Panc1 (cell line): Measurements from ENCODE around the gene PPP2R3B. TPM values are rescaled to one million over a fixed set of nuclear protein-coding genes. Genes with fewer than 3 reads are reported as not detected.
A peak's percentile ranks its signal among the peaks of the same experiment; 100 is the strongest.

Experiments used
- ATAC-seq: fragments of 200-7000 bp; cut with Tn5 transposase; 2 replicates; pipeline ENCODE4 v1.9.1; 2020; ENCODE audit warnings: mild to moderate bottlenecking, moderate library complexity
- BruUV-seq: library from RNA; stranded (reverse); fragments of 400-500 nt; replicated peaks from 2 replicates; lab custom pipeline; 2021; lab: Mats Ljungman, UMichigan
- CTCF ChIA-PET: fragments of 300-600 bp; sonication (Branson Sonifier 250); formaldehyde crosslinking; loops from one replicate; lab custom pipeline; 2022; ENCODE audit warnings: antibody characterized with exemption; lab: Charles Lee
- POLR2A ChIA-PET: fragments of 300-600 bp; sonication (Branson Sonifier 250); formaldehyde crosslinking; loops from one replicate; lab custom pipeline; 2022; ENCODE audit warnings: antibody characterized with exemption; lab: Charles Lee
- DNase-seq: peaks from one replicate; pipeline ENCODE4 v3.0.0-alpha.2; 2010; ENCODE audit warnings: low read depth, low spot score
- H3K27ac ChIP-seq: 2 replicates; pipeline ENCODE4 v1.5.1; 2011; ENCODE audit warnings: mild to moderate bottlenecking, low read length, inconsistent platforms
- H3K27me3 ChIP-seq: fragments of 200-500 bp; sonication (Bioruptor generic); 2 replicates; pipeline ENCODE4 v1.6.0; 2014; ENCODE audit warnings: low read length, inconsistent platforms; ENCODE audit not compliant: control insufficient read depth, insufficient read depth
- H3K36me3 ChIP-seq: fragments of 200-500 bp; sonication (Bioruptor generic); 2 replicates; pipeline ENCODE4 v1.5.1; 2014; ENCODE audit warnings: inconsistent platforms, mild to moderate bottlenecking, low read length, moderate library complexity; ENCODE audit not compliant: control insufficient read depth, insufficient read depth
- H3K4me1 ChIP-seq: 2 replicates; pipeline ENCODE4 v1.5.1; 2011; ENCODE audit warnings: inconsistent platforms, mild to moderate bottlenecking, low read length, moderate library complexity; ENCODE audit not compliant: control insufficient read depth, insufficient read depth
- H3K4me3 ChIP-seq, 2 experiments: 2 replicates each; pipeline ENCODE4 v1.5.1; 2011 to 2012; ENCODE audit warnings: low read depth in 2 of 2, low read length in 2 of 2, mild to moderate bottlenecking in 2 of 2, inconsistent platforms in 1 of 2, moderate library complexity in 1 of 2
- H3K9me3 ChIP-seq: fragments of 200-500 bp; sonication (Bioruptor generic); 2 replicates; pipeline ENCODE4 v1.5.1; 2014; ENCODE audit warnings: low read depth, mild to moderate bottlenecking, inconsistent platforms, low read length, moderate library complexity; ENCODE audit not compliant: control insufficient read depth, insufficient read depth
- POLR2AphosphoS5 ChIP-seq: IDR thresholded peaks from 2 replicates; pipeline ENCODE4 v1.6.1; 2012; ENCODE audit warnings: mild to moderate bottlenecking, low read depth, low read length, moderate library complexity
- SIN3A ChIP-seq: IDR thresholded peaks from 2 replicates; pipeline ENCODE4 v1.6.1; 2012; ENCODE audit warnings: low read depth, mild to moderate bottlenecking, low read length, moderate library complexity, borderline replicate concordance; ENCODE audit not compliant: insufficient read depth
- TCF7L2 ChIP-seq: IDR thresholded peaks from 2 replicates; pipeline ENCODE4 v1.6.1; 2011; ENCODE audit warnings: mild to moderate bottlenecking, low read depth, low read length, inconsistent platforms
- in situ Hi-C: cut with HindIII; loops from 2 replicates; pipeline ENCODE4 v1.10.0; 2016; ENCODE audit warnings: low sequenced_read_pairs, low pct_unique_long_range_greater_than_20kb
- intact Hi-C: fragments of 100-400 bp; cut with micrococcal nuclease; formaldehyde crosslinking; loops from one replicate; pipeline ENCODE4 v1.10.0; 2022; ENCODE audit not compliant: unreplicated experiment
- total RNA-seq: library from RNA; stranded (reverse); gene quantifications from one replicate; pipeline ENCODE4 v1.2.1, GENCODE V29; 2021; ENCODE audit not compliant: unreplicated experiment
- TF ChIP-seq, protein P1 (sequence below), 2 experiments: IDR thresholded peaks; 2 replicates each; pipeline ENCODE4 v1.6.1; 2011 to 2012; ENCODE audit warnings: low read depth in 2 of 2, control low read depth in 1 of 2, low read length in 1 of 2, mild to moderate bottlenecking in 1 of 2, moderate library complexity in 1 of 2; ENCODE audit not compliant: insufficient read depth in 1 of 2
- TF ChIP-seq, protein P2 (sequence below): fragments of 450-650 bp; IDR thresholded peaks from 2 replicates; pipeline ENCODE4 v1.5.1; 2017; ENCODE audit warnings: mild to moderate bottlenecking

Gene PPP2R3B
- total RNA-seq, 1 experiment from 2014 or later, result 19.2 TPM

DNA sequence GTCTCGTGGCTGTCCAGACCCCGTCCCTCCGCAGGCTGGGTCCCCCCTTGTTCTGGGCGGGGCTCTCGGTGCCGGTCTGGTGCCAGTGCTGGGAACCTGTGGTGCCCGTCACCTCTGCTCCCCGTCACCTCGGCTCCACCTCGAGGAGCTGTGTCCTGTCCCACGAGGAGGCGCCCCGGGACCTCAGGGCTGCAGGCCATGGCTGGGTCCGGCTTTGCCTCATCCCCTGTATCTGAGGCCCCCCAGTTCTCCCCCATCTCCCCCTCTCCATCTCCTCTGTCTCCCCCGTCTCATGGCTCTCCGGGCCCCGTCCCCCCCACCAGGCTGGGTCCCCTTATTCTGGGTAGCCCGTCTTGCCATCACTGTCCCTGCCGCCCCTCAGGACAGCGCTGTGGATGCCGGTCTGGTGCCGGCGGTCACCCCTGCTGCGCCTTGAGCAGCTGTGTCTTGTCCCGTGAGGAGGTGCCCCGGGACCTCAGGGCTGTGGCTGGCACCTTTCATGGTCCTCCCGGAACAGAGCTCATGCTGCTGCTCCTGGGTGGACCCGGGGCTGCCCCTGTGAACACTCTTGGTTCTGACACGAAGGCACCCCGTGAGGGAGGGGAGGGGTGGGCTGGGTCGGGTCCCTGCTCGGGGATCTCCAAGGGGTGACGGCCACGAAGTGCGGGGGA, 54.7 kb downstream of the PPP2R3B start:
- no peak for ATAC-seq

DNA sequence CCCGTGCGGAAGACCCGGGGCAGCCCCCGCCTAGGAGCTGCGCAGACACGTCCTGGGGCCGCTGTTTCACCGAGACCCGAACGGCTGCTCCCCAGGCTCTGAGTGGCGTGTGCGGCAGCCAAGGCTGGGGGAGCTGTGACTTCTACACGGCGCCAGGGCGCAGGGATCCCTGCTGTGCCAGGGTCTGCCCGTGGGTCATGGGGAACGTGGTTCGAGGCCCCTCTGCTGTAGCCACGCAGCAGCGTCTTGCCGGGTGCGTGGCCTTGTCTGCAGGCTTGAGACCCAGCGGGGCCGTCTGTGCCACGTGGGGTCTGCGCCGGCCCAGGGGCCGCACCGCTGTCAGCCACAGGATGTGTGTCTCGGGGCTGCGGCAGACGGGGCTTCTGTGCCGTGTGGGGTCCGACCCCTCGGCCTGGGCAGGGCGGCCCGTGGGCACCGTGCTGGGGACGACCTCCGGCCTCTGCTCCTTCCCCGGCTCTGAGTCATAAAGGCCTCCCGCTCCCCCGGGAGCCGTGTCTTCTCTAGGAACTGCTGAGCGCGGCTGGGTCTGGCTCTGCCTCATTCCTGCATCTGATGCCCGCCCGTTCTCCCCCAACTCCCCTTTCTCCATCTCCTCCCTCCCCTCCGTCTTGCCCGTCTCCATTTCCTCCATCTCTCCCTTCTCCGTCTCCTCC, 55.4 kb downstream of the PPP2R3B start:
- no TSS peak for BruUV-seq
- H3K4me1 ChIP-seq, result no peaks in the 10 kb centered on the region
- ChIA-PET POLR2A (no interaction called here), CTCF (no interaction called here)
- TF ChIP-seq SIN3A, result no peak
- TF ChIP-seq TCF7L2, result no peak
- TF ChIP-seq, protein P1, sequence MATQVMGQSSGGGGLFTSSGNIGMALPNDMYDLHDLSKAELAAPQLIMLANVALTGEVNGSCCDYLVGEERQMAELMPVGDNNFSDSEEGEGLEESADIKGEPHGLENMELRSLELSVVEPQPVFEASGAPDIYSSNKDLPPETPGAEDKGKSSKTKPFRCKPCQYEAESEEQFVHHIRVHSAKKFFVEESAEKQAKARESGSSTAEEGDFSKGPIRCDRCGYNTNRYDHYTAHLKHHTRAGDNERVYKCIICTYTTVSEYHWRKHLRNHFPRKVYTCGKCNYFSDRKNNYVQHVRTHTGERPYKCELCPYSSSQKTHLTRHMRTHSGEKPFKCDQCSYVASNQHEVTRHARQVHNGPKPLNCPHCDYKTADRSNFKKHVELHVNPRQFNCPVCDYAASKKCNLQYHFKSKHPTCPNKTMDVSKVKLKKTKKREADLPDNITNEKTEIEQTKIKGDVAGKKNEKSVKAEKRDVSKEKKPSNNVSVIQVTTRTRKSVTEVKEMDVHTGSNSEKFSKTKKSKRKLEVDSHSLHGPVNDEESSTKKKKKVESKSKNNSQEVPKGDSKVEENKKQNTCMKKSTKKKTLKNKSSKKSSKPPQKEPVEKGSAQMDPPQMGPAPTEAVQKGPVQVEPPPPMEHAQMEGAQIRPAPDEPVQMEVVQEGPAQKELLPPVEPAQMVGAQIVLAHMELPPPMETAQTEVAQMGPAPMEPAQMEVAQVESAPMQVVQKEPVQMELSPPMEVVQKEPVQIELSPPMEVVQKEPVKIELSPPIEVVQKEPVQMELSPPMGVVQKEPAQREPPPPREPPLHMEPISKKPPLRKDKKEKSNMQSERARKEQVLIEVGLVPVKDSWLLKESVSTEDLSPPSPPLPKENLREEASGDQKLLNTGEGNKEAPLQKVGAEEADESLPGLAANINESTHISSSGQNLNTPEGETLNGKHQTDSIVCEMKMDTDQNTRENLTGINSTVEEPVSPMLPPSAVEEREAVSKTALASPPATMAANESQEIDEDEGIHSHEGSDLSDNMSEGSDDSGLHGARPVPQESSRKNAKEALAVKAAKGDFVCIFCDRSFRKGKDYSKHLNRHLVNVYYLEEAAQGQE (IDR thresholded peaks at IDR 0.05; ENCODE audit: insufficient read depth in 1 of 2, low read depth in 2 of 2, low read length in 1 of 2), result no peak
- DNase-seq (no peak), ATAC-seq (peak; percentile 67)
- no peaks in the 10 kb centered on the region for H3K9me3 ChIP-seq
- no peak overlapping the region for H3K27ac ChIP-seq
- H3K27me3 ChIP-seq, result no peaks in the 10 kb centered on the region
- no peaks in the 10 kb centered on the region for H3K36me3 ChIP-seq
- in situ Hi-C loops (no loop called here), intact Hi-C loops (no loop called here)
- no peak overlapping the region for H3K4me3 ChIP-seq

More for the DNA sequence above, 54.7 kb downstream of the PPP2R3B start:
- in situ Hi-C loops (no loop called here), intact Hi-C loops (no loop called here)
- Histone ChIP-seq H3K27me3 (no peaks in the 10 kb centered on the region), H3K4me3 (no peak overlapping the region), H3K36me3 (no peaks in the 10 kb centered on the region), H3K9me3 (no peaks in the 10 kb centered on the region), H3K27ac (no peak overlapping the region), H3K4me1 (no peaks in the 10 kb centered on the region)
- CTCF ChIA-PET, result no interaction called here
- no TSS peak for BruUV-seq
- DNase-seq, result no peak
- POLR2A ChIA-PET, result no interaction called here
- TF ChIP-seq POLR2AphosphoS5 (no peak), SIN3A (no peak), TCF7L2 (no peak)
- TF ChIP-seq, protein P2, sequence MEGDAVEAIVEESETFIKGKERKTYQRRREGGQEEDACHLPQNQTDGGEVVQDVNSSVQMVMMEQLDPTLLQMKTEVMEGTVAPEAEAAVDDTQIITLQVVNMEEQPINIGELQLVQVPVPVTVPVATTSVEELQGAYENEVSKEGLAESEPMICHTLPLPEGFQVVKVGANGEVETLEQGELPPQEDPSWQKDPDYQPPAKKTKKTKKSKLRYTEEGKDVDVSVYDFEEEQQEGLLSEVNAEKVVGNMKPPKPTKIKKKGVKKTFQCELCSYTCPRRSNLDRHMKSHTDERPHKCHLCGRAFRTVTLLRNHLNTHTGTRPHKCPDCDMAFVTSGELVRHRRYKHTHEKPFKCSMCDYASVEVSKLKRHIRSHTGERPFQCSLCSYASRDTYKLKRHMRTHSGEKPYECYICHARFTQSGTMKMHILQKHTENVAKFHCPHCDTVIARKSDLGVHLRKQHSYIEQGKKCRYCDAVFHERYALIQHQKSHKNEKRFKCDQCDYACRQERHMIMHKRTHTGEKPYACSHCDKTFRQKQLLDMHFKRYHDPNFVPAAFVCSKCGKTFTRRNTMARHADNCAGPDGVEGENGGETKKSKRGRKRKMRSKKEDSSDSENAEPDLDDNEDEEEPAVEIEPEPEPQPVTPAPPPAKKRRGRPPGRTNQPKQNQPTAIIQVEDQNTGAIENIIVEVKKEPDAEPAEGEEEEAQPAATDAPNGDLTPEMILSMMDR, result no peak
- TF ChIP-seq, protein P1 (IDR thresholded peaks at IDR 0.05; ENCODE audit: insufficient read depth in 1 of 2, low read depth in 2 of 2, low read length in 1 of 2), result no peak
